Tibial nerve (tissue), 4 donors: ENCODE results near the gene C5orf15. TPM values are rescaled to one million over a fixed set of nuclear protein-coding genes. Genes with fewer than 3 reads are reported as not detected.
"Not testable (repeated sequence)": the region's sequence is repeated elsewhere in the genome, so short reads cannot be mapped to it uniquely, and the experiment has no call there.

Experiments
- DNase-seq, 2 donors: peaks; one replicate each; pipeline ENCODE4 v3.0.0-alpha.2; 2019; ENCODE audit warnings: low spot score in 2 of 2
- H3K27ac ChIP-seq, 4 donors: fragments of 200-600 bp; sonication (generic) in 3 of 4; one replicate each; pipeline ENCODE4 v1.5.1; 2017 to 2019; ENCODE audit warnings: mild to moderate bottlenecking in 1 of 4
- H3K27me3 ChIP-seq, 2 donors: fragments of 200-600 bp; sonication (generic) in 1 of 2; one replicate each; pipeline versions ENCODE4 v1.5.1 to v1.6.0; 2017 to 2019
- H3K36me3 ChIP-seq, 3 donors: fragments of 200-600 bp; sonication (generic); one replicate each; pipeline ENCODE4 v1.5.1; 2018 to 2019
- H3K4me1 ChIP-seq, 4 donors: fragments of 200-600 bp; sonication (generic) in 3 of 4; one replicate each; pipeline ENCODE4 v1.5.1; 2017 to 2019
- H3K4me3 ChIP-seq, 4 donors: fragments of 200-600 bp; sonication (generic) in 3 of 4; one replicate each; pipeline ENCODE4 v1.5.1; 2017 to 2019; ENCODE audit warnings: mild to moderate bottlenecking in 1 of 4, moderate library complexity in 1 of 4
- H3K9me3 ChIP-seq, 4 donors: fragments of 200-600 bp; sonication (generic) in 3 of 4; one replicate each; pipeline ENCODE4 v1.5.1; 2017 to 2019
- EP300 ChIP-seq, 2 donors: sonication (generic); formaldehyde crosslinking; IDR thresholded peaks; one replicate each; pipeline ENCODE4 v1.6.1; 2017; ENCODE audit warnings: antibody characterized with exemption in 2 of 2, mild to moderate bottlenecking in 1 of 2
- POLR2A ChIP-seq, 2 donors: fragments of 450-650 bp; IDR thresholded peaks; one replicate each; pipeline ENCODE4 v1.6.1; 2017; ENCODE audit warnings: antibody characterized with exemption in 2 of 2, mild to moderate bottlenecking in 2 of 2, moderate library complexity in 2 of 2
- WGBS, 2 donors: methylation state at CpG; one replicate each; pipeline ENCODE4 v1.1.5; 2018; 5-methylcytosine and 5-hydroxymethylcytosine counted together
- total RNA-seq, 4 donors: library from RNA; depleted of rRNA; stranded (reverse); fragments of >200 nt; gene quantifications; one replicate each; pipeline ENCODE4 v1.1.0, GENCODE V29; 2016
- TF ChIP-seq, protein P1 (sequence below), 5 experiments: fragments of 200-600 bp in 3 of 5; fragments of 450-650 bp in 2 of 5; sonication (generic) in 3 of 5; IDR thresholded peaks; one replicate each; pipeline ENCODE4 v1.5.1; 2016 to 2019; ENCODE audit warnings: antibody characterized with exemption in 5 of 5, mild to moderate bottlenecking in 3 of 5, moderate library complexity in 2 of 5

C5orf15 gene
- total RNA-seq, 4 donors from 2014 or later = 27.6 to 34.3 (median 32.9) TPM

GRCh38 chr5:133939668-133940067 lies 28.8 kb downstream of the C5orf15 start:
- DNase-seq = no peak
- Histone ChIP-seq H3K4me3 (no peak overlapping the region), H3K9me3 (no peaks in the 10 kb centered on the region), H3K27ac (no peak overlapping the region), H3K36me3 (no peaks in the 10 kb centered on the region), H3K27me3 (no peaks in the 10 kb centered on the region), H3K4me1 (peaks cover 0 to 21% (median 7%) of the 10 kb centered on the region in 4 donors)
- 89 to 92% methylated on average over 3 of the region's 3 CpGs for WGBS, 2 donors
- TF ChIP-seq EP300 (IDR thresholded peaks at IDR 0.05) (no peak), POLR2A (IDR thresholded peaks at IDR 0.05) (no peak)
- TF ChIP-seq, protein P1, sequence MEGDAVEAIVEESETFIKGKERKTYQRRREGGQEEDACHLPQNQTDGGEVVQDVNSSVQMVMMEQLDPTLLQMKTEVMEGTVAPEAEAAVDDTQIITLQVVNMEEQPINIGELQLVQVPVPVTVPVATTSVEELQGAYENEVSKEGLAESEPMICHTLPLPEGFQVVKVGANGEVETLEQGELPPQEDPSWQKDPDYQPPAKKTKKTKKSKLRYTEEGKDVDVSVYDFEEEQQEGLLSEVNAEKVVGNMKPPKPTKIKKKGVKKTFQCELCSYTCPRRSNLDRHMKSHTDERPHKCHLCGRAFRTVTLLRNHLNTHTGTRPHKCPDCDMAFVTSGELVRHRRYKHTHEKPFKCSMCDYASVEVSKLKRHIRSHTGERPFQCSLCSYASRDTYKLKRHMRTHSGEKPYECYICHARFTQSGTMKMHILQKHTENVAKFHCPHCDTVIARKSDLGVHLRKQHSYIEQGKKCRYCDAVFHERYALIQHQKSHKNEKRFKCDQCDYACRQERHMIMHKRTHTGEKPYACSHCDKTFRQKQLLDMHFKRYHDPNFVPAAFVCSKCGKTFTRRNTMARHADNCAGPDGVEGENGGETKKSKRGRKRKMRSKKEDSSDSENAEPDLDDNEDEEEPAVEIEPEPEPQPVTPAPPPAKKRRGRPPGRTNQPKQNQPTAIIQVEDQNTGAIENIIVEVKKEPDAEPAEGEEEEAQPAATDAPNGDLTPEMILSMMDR (IDR thresholded peaks at IDR 0.05) = no peak

DNA sequence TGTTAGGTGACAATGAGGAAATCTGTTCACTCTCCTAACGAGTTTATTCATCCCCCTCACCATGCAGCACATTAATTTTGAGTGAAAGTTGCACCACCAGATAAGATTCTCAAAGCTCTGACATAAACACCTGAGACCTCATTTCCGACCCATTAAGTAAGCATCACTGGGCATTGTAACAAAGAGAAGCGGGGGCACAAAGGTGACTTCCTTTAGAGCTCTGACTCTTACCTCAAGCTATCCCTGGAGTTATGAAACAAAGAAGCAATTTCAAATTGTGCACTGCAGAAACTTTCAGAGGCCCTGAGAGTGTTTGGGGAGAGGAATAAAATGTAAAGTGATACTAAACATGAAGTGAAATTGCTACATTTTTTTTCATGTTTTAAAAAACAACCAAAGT lies 29.5 kb downstream of the C5orf15 start:
- no peaks in the 10 kb centered on the region for H3K9me3 ChIP-seq

GRCh38 chr5:133938039-133938821 lies 30.2 kb downstream of the C5orf15 start:
- WGBS, 2 donors = 56 to 57% methylated on average over 6 of the region's 6 CpGs
- peaks cover 0 to 15% (median 6%) of the 10 kb centered on the region in 4 donors for H3K4me1 ChIP-seq
- no peak overlapping the region for H3K27ac ChIP-seq
- H3K4me3 ChIP-seq = no peak overlapping the region
- H3K9me3 ChIP-seq = no peaks in the 10 kb centered on the region
- no peak for TF ChIP-seq EP300 (IDR thresholded peaks at IDR 0.05)
- TF ChIP-seq POLR2A (IDR thresholded peaks at IDR 0.05) = no peak
- TF ChIP-seq, protein P1 (IDR thresholded peaks at IDR 0.05) = no peak
- H3K36me3 ChIP-seq = no peaks in the 10 kb centered on the region
- H3K27me3 ChIP-seq = no peaks in the 10 kb centered on the region
- no peak for DNase-seq

More for the DNA sequence above, 29.5 kb downstream of the C5orf15 start:
- DNase-seq = no peak
- no peak overlapping the region for H3K27ac ChIP-seq
- peaks cover 0 to 15% (median 7%) of the 10 kb centered on the region in 4 donors for H3K4me1 ChIP-seq
- no peak overlapping the region for H3K4me3 ChIP-seq
- no peak for TF ChIP-seq POLR2A (IDR thresholded peaks at IDR 0.05)
- no peak for TF ChIP-seq EP300 (IDR thresholded peaks at IDR 0.05)
- TF ChIP-seq, protein P1 (IDR thresholded peaks at IDR 0.05) = no peak
- WGBS, 2 donors = 85 to 86% methylated on average over 3 of the region's 3 CpGs
- H3K36me3 ChIP-seq = no peaks in the 10 kb centered on the region
- no peaks in the 10 kb centered on the region for H3K27me3 ChIP-seq

DNA sequence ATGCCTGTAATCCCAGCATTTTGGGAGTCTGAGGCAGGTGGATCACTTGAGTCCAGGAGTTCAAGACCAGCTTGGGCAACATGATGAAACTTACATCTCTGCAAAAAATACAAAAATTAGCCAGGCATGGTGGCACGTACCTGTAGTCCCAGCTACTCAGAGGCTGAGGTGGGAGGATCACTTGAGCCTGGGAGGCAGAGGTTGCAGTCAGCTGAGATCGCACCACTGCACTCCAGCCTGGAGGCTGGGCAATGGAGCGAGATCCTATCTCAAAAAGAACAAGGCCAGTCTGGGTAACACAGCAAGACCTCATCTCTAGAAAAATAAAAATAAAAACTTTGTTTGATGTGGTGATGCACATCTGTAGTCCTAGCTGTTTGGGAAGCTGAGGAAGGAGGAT lies 30.8 kb downstream of the C5orf15 start:
- H3K27me3 ChIP-seq, H3K4me3 ChIP-seq, DNase-seq, H3K27ac ChIP-seq, H3K36me3 ChIP-seq, H3K9me3 ChIP-seq: not testable (repeated sequence)
- WGBS, 2 donors = 88 to 94% methylated on average over 3 of the region's 3 CpGs
- peaks cover 0 to 13% (median 2%) of the 10 kb centered on the region in 4 donors for H3K4me1 ChIP-seq

GRCh38 chr5:133936651-133937015 lies 31.8 kb downstream of the C5orf15 start:
- no peak for DNase-seq
- H3K4me3 ChIP-seq = no peak overlapping the region
- H3K9me3 ChIP-seq = no peaks in the 10 kb centered on the region
- 71 to 74% methylated on average over 3 of the region's 3 CpGs for WGBS, 2 donors
- no peak overlapping the region for H3K27ac ChIP-seq
- TF ChIP-seq, protein P1 (IDR thresholded peaks at IDR 0.05) = no peak
- TF ChIP-seq EP300 (IDR thresholded peaks at IDR 0.05) = no peak
- TF ChIP-seq POLR2A (IDR thresholded peaks at IDR 0.05) = no peak
- no peaks in the 10 kb centered on the region for H3K36me3 ChIP-seq
- peaks cover 0 to 7% (median 2%) of the 10 kb centered on the region in 4 donors for H3K4me1 ChIP-seq
- no peaks in the 10 kb centered on the region for H3K27me3 ChIP-seq

- H3K4me3 ChIP-seq, H3K4me1 ChIP-seq, H3K27ac ChIP-seq, H3K27me3 ChIP-seq, H3K36me3 ChIP-seq, H3K9me3 ChIP-seq, DNase-seq: not testable (repeated sequence)
- WGBS, 2 donors = 92 to 93% methylated on average over 10 of the region's 10 CpGs
Observed at GRCh38 chr5:133935991-133936650, 32.3 kb downstream of the C5orf15 start.
